Ectodermal cell (in vitro differentiated cells): ENCODE results near the gene ABCB6.

Experiments used
- H3K27ac ChIP-seq: 2 replicates; pipeline ENCODE4 v1.7.0; 2013; ENCODE audit warnings: mild to moderate bottlenecking, low read depth, low read length; ENCODE audit not compliant: insufficient read depth, poor library complexity, severe bottlenecking
- H3K27me3 ChIP-seq: 2 replicates; pipeline ENCODE4 v1.7.0; 2013; ENCODE audit warnings: mild to moderate bottlenecking, low read length; ENCODE audit not compliant: insufficient read depth, control insufficient read depth, poor library complexity, severe bottlenecking
- H3K36me3 ChIP-seq: one replicate; pipeline ENCODE4 v1.7.0; 2013; ENCODE audit warnings: low read length; ENCODE audit not compliant: control insufficient read depth, insufficient read depth
- H3K4me1 ChIP-seq: one replicate; pipeline ENCODE4 v1.7.0; 2013; ENCODE audit warnings: low read length; ENCODE audit not compliant: control insufficient read depth, insufficient read depth
- H3K4me3 ChIP-seq: 2 replicates; pipeline ENCODE4 v1.7.0; 2013; ENCODE audit warnings: low read depth, low read length, control low read depth; ENCODE audit not compliant: insufficient read depth
- H3K9me3 ChIP-seq: 2 replicates; pipeline ENCODE4 v1.7.0; 2013; ENCODE audit warnings: mild to moderate bottlenecking, low read length, moderate library complexity; ENCODE audit not compliant: control insufficient read depth
- WGBS, 2 experiments: methylation state at CpG; one replicate each; pipeline ENCODE4 v1.1.7; 2013; ENCODE audit warnings: missing lambda C conversion rate in 2 of 2; 5-methylcytosine and 5-hydroxymethylcytosine counted together

The ABCB6 gene

GRCh38 chr2:219245899-219246230 lies 27.1 kb upstream of the ABCB6 start:
- Histone ChIP-seq H3K36me3 (peaks cover 5% of the 10 kb centered on the region), H3K27ac (peak overlapping the region; percentile 98), H3K4me1 (peaks cover 9% of the 10 kb centered on the region), H3K4me3 (peak overlapping the region; percentile 95), H3K9me3 (no peaks in the 10 kb centered on the region), H3K27me3 (peaks cover under 1% of the 10 kb centered on the region)
- 38 to 41% methylated on average over 10 of the region's 10 CpGs for WGBS, 2 experiments

DNA sequence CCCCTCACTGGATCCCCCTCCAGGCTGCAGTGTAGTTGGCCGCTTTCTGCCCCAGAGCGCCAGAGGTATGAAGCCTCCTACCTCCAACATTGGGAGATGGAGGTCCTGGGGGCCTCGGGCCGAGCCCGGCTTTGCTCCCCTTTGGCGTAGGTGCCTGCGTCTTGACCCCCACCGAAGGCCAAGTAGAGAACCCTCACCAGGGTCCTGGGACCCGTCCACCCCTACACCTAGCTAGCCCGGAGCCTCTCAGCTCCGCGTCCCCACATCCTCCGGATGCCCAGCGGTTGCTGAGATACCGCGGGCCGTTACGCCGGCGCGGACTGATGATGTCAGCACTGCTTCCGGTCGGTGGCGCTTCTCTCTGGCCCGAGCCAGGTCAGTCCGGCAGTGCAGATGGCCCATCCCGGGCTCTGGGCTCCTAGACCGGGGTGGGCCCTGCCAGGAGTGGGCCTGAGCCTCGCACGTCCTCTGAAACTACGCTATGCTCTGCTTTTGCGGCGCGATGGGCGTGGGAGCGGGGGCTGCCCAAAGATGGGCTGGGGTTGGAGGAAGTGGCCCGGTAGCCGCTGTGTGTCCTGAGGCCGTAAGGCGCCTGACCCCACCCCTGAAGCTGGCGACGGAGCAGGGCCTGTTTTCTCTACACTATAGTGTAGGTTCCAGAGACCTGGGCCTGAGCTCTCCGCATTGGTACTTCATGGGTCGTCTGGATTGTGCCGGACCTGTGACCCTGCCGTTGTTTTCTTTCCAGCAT lies 26.6 kb upstream of the ABCB6 start, which contains the start of the genes GLB1L and STK16:
TSS of gene GLB1L (minus strand) at position 297 of the 751 bp plus-strand sequence. CDS start 1,871 bp downstream, outside the sequence.
TSS of gene STK16 (plus strand) at position 332 of the 751 bp plus-strand sequence. CDS start 521 bp downstream, outside the sequence.
- Histone ChIP-seq H3K4me3 (peak within 1 kb of the TSS; percentile 95), H3K27me3 (no peaks in the 10 kb centered on the region), H3K27ac (peak within 1 kb of the TSS; percentile 98), H3K36me3 (peaks cover 5% of the 10 kb centered on the region), H3K4me1 (peaks cover 9% of the 10 kb centered on the region), H3K9me3 (no peaks in the 10 kb centered on the region)
- 1 to 2% methylated on average over 46 of the region's 46 CpGs for WGBS, 2 experiments

DNA sequence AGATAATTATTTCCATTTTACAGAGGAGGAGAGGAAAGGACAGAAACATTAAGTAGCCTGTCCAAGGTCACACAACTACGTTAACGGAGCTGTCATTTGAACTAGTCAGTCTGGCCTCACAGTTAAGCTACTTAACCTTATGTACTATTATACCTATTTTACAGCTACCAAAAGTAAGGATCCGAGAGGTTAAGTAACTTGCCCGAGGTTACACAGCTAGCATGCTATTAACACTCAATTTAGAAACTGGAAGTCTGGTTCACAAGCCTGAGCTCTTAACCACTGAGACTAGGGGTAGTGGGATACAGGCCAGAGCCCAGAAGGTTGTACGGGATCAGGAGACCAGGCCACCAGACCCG lies 26.0 kb upstream of the ABCB6 start:
- Histone ChIP-seq H3K27ac (peak overlapping the region; percentile 98), H3K4me3 (peak overlapping the region; percentile 95), H3K27me3 (no peaks in the 10 kb centered on the region)

DNA sequence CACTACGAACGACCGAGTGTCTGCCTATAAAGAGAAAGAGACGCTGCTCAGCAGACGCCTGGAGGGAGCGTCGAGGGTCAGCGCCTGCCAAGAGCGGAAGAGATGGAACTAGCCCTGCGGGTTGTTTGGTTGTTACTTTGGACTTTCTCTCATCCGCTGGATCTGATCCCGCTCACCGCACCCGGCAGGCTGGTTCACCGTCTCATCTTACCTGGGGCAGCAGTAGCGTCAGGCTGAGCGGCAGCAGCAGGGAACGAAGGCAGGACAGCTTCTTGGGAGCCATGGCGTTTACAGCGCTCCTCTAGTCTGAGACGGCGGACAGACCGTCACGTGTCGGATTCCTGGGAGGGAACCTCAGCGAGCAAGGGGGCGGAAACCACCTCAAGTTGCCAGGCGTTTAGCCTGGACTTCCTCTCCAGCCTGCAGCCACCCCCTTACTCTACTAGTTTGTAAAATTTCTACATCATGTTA lies 24.6 kb upstream of the ABCB6 start:
- WGBS, 2 experiments, result 91% methylated on average over 28 of the region's 28 CpGs
- Histone ChIP-seq H3K27me3 (no peaks in the 10 kb centered on the region), H3K9me3 (no peaks in the 10 kb centered on the region)

More for the DNA sequence above, 26.0 kb upstream of the ABCB6 start:
- H3K36me3 ChIP-seq, result peaks cover 5% of the 10 kb centered on the region
- peaks cover 9% of the 10 kb centered on the region for H3K4me1 ChIP-seq
- WGBS, 2 experiments, result 54% methylated on average over 6 of the region's 6 CpGs
- no peaks in the 10 kb centered on the region for H3K9me3 ChIP-seq

DNA sequence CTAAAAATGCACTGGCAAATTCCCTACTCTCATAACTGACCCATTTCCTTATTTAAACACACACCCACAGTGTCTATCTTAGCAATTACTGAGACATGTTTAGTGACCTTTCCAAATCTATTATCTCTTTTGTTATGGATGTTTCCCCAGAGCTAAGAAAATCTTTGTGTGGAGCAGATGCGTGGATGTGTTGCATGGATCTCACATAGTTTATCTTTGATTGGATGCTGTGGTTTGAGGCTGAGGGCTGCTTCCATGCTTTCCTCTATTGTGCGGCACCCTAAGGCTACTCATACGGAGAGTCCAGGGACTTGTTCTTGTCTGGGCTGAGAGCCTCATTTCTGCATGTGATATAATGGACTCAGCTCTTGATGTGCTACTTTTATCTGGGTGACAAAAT lies 15.6 kb upstream of the ABCB6 start:
- H3K4me3 ChIP-seq, result no peak overlapping the region
- peaks cover 3% of the 10 kb centered on the region for H3K4me1 ChIP-seq
- no peak overlapping the region for H3K27ac ChIP-seq
- no peaks in the 10 kb centered on the region for H3K9me3 ChIP-seq
- 95 to 96% methylated on average over 3 of the region's 3 CpGs for WGBS, 2 experiments
- no peaks in the 10 kb centered on the region for H3K27me3 ChIP-seq
- peaks cover 35% of the 10 kb centered on the region for H3K36me3 ChIP-seq

More for the DNA sequence above, 24.6 kb upstream of the ABCB6 start:
- peaks cover 9% of the 10 kb centered on the region for H3K4me1 ChIP-seq
- no peak overlapping the region for H3K27ac ChIP-seq
- peaks cover 5% of the 10 kb centered on the region for H3K36me3 ChIP-seq
- no peak overlapping the region for H3K4me3 ChIP-seq

- 1 to 2% methylated on average over 24 of the region's 24 CpGs for WGBS, 2 experiments
- H3K27ac ChIP-seq, result peak overlapping the region; percentile 83
- H3K36me3 ChIP-seq, result peaks cover 21% of the 10 kb centered on the region
Measured at GRCh38 chr2:219230059-219230540, 11.3 kb upstream of the ABCB6 start.

DNA sequence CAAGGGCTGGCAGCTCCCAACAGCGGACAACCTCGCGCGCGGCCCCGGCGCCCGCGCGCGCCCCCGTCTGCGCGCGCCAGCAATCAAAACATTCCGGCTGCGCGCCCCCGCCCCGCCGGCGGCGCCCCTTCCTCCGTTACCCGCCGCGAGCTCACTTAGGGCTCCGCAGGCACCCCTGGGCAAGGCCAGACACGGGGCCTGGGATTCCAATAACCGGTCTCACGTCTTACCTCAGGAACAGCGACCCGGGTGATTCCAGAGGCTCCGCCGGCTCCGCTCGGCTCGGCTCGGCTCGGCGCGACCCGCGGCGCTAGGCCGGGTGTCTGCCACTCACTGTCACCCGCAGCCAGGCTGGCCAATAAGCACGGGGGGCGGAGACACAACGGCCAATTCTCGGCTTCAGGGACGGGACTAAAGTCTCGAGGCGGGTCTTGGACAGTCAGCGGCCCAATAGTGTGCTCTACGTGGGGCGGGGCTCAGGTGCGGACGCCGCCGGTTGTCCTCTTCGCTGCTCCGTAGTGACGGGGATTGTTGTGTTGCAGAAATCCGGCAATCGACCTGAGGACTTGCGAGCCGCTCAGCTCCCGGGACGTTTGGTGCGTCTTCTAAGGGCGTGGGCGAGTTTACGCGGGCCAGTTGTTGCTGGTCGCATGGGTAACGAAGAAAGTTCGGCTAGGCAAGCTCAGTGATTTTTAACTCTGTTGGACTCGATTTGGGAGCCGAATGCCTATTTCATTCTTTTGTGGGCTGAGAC lies 10.7 kb upstream of the ABCB6 start, which contains the start of the genes ANKZF1 and ATG9A:
TSS of gene ANKZF1 (plus strand) at position 502 of the 754 bp plus-strand sequence. CDS start 452 bp downstream, outside the sequence.
TSS of gene ATG9A (minus strand) at position 332 of the 754 bp plus-strand sequence. CDS start 1,612 bp downstream, outside the sequence.
- peak within 1 kb of the TSS; percentile 83 for H3K27ac ChIP-seq
- peaks cover 23% of the 10 kb centered on the region for H3K36me3 ChIP-seq
- H3K9me3 ChIP-seq, result no peaks in the 10 kb centered on the region
- peaks cover 13% of the 10 kb centered on the region for H3K4me1 ChIP-seq
- H3K27me3 ChIP-seq, result no peaks in the 10 kb centered on the region
- 0% methylated on average over 80 of the region's 80 CpGs for WGBS, 2 experiments
- H3K4me3 ChIP-seq, result peak within 1 kb of the TSS; percentile 71

More at GRCh38 chr2:219230059-219230540, 11.3 kb upstream of the ABCB6 start:
- no peaks in the 10 kb centered on the region for H3K9me3 ChIP-seq
- H3K4me1 ChIP-seq, result peaks cover 13% of the 10 kb centered on the region
- H3K4me3 ChIP-seq, result peak overlapping the region; percentile 71
- H3K27me3 ChIP-seq, result no peaks in the 10 kb centered on the region

GRCh38 chr2:219228911-219229304 lies 10.2 kb upstream of the ABCB6 start:
- no peak overlapping the region for H3K27ac ChIP-seq
- WGBS, 2 experiments, result 9 to 10% methylated on average over 19 of the region's 19 CpGs
- peaks cover 13% of the 10 kb centered on the region for H3K4me1 ChIP-seq
- no peaks in the 10 kb centered on the region for H3K9me3 ChIP-seq
- peak overlapping the region; percentile 71 for H3K4me3 ChIP-seq
- H3K27me3 ChIP-seq, result no peaks in the 10 kb centered on the region
- H3K36me3 ChIP-seq, result peaks cover 25% of the 10 kb centered on the region

- peak overlapping the region; percentile 71 for H3K4me3 ChIP-seq
- H3K36me3 ChIP-seq, result peaks cover 23% of the 10 kb centered on the region
- no peak overlapping the region for H3K27ac ChIP-seq
- 75 to 82% methylated on average over 6 to 7 of the region's 7 CpGs for WGBS, 2 experiments
- H3K9me3 ChIP-seq, result no peaks in the 10 kb centered on the region
- H3K4me1 ChIP-seq, result peaks cover 13% of the 10 kb centered on the region
- no peaks in the 10 kb centered on the region for H3K27me3 ChIP-seq
Measured at GRCh38 chr2:219228041-219228910, 9.5 kb upstream of the ABCB6 start.
